ENCODE results near the gene ITIH5.

Gene ITIH5

DNA sequence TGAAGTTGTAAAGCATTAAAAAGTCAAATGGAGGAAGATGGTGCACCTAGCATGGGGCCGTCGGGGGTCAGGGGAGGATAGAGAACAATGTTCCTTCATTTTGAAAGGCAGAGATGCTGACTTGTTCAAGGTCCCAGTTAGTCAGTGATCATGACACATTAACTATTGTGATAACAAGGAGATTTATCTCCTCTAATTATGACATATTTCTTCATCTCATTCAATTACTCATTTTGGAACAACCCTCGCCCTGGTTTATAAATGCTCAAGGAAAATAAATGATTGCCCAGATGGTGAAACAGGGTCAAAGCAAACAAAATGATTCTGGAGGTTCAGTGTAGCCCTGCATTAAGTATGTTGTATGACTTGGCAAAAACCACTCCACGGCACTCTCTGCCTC is 106.2 kb downstream of the ITIH5 start:
- POLR2A ChIA-PET: no interaction called here
- no peak for DNase-seq (ENCODE audit: extremely low spot score)
- CTCF ChIA-PET: no interaction called here
- TF ChIP-seq, protein P1, sequence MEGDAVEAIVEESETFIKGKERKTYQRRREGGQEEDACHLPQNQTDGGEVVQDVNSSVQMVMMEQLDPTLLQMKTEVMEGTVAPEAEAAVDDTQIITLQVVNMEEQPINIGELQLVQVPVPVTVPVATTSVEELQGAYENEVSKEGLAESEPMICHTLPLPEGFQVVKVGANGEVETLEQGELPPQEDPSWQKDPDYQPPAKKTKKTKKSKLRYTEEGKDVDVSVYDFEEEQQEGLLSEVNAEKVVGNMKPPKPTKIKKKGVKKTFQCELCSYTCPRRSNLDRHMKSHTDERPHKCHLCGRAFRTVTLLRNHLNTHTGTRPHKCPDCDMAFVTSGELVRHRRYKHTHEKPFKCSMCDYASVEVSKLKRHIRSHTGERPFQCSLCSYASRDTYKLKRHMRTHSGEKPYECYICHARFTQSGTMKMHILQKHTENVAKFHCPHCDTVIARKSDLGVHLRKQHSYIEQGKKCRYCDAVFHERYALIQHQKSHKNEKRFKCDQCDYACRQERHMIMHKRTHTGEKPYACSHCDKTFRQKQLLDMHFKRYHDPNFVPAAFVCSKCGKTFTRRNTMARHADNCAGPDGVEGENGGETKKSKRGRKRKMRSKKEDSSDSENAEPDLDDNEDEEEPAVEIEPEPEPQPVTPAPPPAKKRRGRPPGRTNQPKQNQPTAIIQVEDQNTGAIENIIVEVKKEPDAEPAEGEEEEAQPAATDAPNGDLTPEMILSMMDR (IDR thresholded peaks at IDR 0.05; ENCODE audit: control extremely low read depth, extremely low read depth, low read depth, missing control alignments): no peak

DNA sequence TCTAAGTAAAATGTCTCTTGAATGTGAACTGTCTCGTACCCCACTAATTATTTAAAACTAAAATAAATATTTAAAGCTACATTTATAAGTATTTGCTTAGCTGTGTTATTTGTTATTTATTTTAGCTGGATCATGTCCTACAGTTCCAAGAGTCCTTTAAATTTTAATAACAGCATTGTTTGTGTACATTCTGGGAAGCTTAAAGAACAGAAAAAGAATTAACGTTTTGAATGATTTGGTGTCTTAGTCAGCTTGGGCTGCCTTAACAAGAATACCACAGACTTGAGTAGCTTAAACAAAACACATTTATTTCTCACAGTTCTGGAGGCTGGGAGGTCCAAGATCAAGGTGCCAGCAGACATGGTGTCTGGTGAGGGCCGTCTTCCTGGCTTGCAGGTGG is 107.4 kb downstream of the ITIH5 start:
- POLR2A ChIA-PET: no interaction called here
- no peak for DNase-seq (ENCODE audit: extremely low spot score)
- CTCF ChIA-PET: interaction anchor here (1.5 kb wide), 1 partner anchor 17 kb away, joined by 3 read pairs; no protein-coding TSS in a partner anchor
- TF ChIP-seq, protein P1 (IDR thresholded peaks at IDR 0.05; ENCODE audit: control extremely low read depth, extremely low read depth, low read depth, missing control alignments): no peak

DNA sequence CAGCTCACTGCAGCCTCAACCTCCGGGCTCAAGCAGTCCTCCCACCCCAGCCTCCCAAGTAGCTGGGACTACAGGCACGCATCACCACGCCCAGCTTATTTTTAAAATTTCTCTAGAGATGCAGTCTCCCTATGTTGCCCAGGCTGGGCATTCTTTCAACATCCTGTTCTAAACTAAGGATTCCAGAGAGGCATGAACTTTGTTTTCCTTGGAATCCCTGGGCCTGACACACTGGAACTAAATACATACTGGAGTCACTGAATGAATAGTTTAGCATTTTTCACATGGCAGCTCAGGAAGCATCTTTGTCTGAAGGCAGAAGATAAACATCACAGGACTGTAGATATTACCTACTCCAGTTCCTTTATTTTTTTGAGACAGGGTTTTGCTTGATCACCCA is 108.7 kb downstream of the ITIH5 start:
- TF ChIP-seq, protein P1 (IDR thresholded peaks at IDR 0.05; ENCODE audit: control extremely low read depth, extremely low read depth, low read depth, missing control alignments): no peak
- no peak for DNase-seq (ENCODE audit: extremely low spot score)
- ChIA-PET CTCF (interaction anchor here (1.0 to 1.5 kb wide), 3 partner anchors 10 to 33 kb away, joined by 3 to 5 read pairs (median 3); no protein-coding TSS in a partner anchor), POLR2A (no interaction called here)

DNA sequence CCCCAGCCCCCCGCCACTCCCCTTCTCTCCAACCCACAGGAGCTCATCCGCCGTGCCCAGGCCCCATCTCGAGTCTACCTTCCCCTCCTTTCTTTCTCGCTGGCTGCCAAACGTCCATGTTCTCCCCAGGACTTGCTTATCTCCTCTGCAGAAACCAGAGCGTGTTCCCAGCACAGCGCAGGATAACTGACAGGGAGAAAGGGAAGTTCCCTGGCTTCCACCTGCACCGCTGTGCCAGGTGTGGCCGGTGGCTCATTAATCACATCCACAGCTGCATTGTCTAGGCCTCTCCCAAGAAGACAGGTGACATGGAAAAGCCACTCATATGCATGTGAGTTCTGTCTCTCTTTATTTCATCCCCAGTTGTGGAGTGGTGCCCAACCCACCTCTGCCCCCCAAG is 113.2 kb downstream of the ITIH5 start:
- ChIA-PET POLR2A (no interaction called here), CTCF (no interaction called here)
- no peak for DNase-seq (ENCODE audit: extremely low spot score)
- TF ChIP-seq, protein P1 (IDR thresholded peaks at IDR 0.05; ENCODE audit: control extremely low read depth, extremely low read depth, low read depth, missing control alignments): no peak

DNA sequence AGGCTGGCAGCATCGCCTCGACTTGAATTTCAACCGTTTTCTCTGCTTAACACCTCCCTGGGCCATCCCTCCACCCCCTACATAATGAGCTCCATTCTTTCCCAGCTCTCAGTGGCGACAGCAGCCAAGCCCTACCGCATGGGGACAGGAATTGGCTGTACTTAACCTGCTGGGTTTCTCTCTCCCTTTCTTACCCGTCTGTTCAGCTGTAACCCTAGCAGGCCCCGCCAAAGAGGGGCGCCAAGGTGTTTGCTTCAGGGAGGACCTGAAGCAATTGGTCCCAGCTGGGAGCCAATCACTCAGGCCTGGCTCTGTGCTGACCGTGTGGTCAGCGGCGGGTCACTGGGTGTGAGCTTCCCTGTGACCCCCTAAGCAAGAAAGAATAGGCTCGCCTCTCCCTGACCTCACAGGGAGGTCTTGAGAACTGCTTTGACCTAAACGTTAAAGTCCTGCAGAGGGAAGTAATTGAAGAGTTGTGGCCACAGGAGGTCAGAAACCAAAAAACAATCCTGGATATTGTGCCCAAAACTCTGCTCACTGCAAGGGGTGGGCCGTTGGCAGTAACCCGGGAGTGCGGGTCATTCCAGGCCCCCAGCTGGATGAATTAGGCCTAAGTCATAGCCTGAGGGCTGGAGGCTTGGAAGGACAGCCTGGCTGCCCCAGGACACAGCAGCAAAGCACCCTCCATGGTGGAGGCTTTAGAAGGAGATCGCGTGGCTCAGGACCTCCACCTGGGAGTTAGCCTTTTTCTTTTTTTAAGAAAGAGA is 114.6 kb downstream of the ITIH5 start:
- ChIA-PET POLR2A (no interaction called here), CTCF (no interaction called here)
- TF ChIP-seq, protein P1 (IDR thresholded peaks at IDR 0.05; ENCODE audit: control extremely low read depth, extremely low read depth, low read depth, missing control alignments): no peak
- DNase-seq (ENCODE audit: extremely low spot score): no peak

DNA sequence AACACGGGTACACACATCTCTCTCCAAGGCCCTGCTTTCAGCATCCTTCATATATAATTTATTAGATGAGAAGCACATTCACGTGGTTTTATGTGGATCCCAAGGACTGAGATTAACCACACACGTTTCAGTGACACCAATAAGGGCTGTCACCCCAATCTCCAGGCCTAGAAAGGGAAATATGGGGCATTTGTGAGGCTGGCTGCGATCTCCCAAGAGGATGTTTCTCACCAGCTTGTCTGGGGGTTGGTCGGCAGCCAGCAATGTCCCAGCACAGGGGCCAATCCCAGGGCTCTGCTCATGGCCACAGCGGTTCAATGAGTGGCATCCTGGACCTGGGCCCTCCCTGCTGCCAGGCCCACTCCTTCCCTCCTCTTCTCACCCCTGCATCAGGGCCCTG is 115.5 kb downstream of the ITIH5 start:
- no peak for DNase-seq (ENCODE audit: extremely low spot score)
- ChIA-PET POLR2A (no interaction called here), CTCF (no interaction called here)
- TF ChIP-seq, protein P1 (IDR thresholded peaks at IDR 0.05; ENCODE audit: control extremely low read depth, extremely low read depth, low read depth, missing control alignments): no peak
